ENCODE measurements around the gene TMEM109. TPM values are rescaled to one million over a fixed set of nuclear protein-coding genes. Genes with fewer than 3 reads are reported as not detected.

The TMEM109 gene
- total and polyA plus RNA-seq, 2 experiments from 2014 or later: 17.4 to 17.7 TPM

DNA sequence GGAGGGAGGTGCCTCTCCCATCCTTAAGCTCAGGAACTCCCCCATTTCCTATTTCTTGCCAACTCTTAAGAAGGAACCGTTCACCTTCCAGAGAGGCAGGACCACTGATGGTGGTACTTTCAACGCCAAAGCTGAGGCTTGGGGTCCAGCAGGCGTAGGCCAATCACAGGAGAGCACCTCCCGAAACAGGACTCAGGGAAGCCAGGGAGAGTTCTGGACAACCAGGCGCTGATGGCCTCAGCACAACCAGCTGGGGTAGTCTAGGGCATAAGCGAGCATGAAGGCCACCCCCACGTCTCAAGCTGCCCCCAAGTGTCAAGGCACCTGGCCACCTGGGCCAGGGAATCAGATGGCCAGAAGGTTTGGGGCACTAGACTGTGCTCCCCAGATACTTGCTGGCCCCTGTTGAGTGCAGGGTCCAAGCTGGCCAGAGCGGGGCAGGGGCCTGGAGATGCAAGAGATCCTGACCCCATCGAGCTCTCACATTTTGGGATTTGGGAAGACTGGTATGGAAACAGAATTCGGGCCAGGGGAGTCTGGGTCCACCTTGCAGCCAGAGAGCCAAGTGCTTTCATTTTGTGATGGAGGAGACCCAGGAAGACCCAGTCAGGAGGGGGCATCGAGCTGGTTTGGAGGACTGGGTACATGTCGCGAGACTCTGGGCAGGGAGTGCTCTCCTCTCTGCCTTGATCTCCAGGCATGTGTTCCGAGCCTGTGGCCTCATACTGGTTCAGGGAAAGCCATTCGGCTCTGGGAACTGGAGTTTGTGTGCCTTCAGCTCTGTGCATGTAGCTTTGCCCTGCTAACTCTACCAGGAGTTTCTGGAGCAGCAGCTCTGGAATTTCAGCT is 58.4 kb downstream of the TMEM109 start:
- H3F3A ChIP-seq (replicated peaks; ENCODE audit: low read depth): no peaks in the 10 kb centered on the region
- H3K4me3 ChIP-seq: no peak overlapping the region
- peaks cover 5% of the 10 kb centered on the region; the same call in 1 of the 2 replicates for H3K9me2 ChIP-seq (ENCODE audit: insufficient read depth)
- H3K79me2 ChIP-seq (replicated peaks; ENCODE audit: insufficient read depth): no peaks in the 10 kb centered on the region
- Mint-ChIP-seq H3K27me3 (ENCODE audit: insufficient read depth, low read depth, poor library complexity) (no peaks in the 10 kb centered on the region), H3K9me3 (peaks cover 18% of the 10 kb centered on the region), H3K4me3 (no peak overlapping the region), H3K4me1 (no peaks in the 10 kb centered on the region), H3K27ac (no peak overlapping the region), H3K36me3 (ENCODE audit: low read depth) (peaks cover 4% of the 10 kb centered on the region; the same call in 1 of the 3 replicates)
- TF ChIP-seq EZH2phosphoT487 (IDR thresholded peaks at IDR 0.05; ENCODE audit: unreplicated experiment) (no peak), POLR2AphosphoS5 (IDR thresholded peaks at IDR 0.05; ENCODE audit: low read depth) (no peak), STAT1 (IDR thresholded peaks at IDR 0.05; ENCODE audit: unreplicated experiment) (no peak)
- TF ChIP-seq, protein P1, sequence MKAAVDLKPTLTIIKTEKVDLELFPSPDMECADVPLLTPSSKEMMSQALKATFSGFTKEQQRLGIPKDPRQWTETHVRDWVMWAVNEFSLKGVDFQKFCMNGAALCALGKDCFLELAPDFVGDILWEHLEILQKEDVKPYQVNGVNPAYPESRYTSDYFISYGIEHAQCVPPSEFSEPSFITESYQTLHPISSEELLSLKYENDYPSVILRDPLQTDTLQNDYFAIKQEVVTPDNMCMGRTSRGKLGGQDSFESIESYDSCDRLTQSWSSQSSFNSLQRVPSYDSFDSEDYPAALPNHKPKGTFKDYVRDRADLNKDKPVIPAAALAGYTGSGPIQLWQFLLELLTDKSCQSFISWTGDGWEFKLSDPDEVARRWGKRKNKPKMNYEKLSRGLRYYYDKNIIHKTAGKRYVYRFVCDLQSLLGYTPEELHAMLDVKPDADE (IDR thresholded peaks at IDR 0.05): no peak
- TF ChIP-seq, protein P2, sequence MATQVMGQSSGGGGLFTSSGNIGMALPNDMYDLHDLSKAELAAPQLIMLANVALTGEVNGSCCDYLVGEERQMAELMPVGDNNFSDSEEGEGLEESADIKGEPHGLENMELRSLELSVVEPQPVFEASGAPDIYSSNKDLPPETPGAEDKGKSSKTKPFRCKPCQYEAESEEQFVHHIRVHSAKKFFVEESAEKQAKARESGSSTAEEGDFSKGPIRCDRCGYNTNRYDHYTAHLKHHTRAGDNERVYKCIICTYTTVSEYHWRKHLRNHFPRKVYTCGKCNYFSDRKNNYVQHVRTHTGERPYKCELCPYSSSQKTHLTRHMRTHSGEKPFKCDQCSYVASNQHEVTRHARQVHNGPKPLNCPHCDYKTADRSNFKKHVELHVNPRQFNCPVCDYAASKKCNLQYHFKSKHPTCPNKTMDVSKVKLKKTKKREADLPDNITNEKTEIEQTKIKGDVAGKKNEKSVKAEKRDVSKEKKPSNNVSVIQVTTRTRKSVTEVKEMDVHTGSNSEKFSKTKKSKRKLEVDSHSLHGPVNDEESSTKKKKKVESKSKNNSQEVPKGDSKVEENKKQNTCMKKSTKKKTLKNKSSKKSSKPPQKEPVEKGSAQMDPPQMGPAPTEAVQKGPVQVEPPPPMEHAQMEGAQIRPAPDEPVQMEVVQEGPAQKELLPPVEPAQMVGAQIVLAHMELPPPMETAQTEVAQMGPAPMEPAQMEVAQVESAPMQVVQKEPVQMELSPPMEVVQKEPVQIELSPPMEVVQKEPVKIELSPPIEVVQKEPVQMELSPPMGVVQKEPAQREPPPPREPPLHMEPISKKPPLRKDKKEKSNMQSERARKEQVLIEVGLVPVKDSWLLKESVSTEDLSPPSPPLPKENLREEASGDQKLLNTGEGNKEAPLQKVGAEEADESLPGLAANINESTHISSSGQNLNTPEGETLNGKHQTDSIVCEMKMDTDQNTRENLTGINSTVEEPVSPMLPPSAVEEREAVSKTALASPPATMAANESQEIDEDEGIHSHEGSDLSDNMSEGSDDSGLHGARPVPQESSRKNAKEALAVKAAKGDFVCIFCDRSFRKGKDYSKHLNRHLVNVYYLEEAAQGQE (IDR thresholded peaks at IDR 0.05; ENCODE audit: unreplicated experiment): no peak
- no peaks in the 10 kb centered on the region for H3K36me3 ChIP-seq (ENCODE audit: insufficient read depth)
- H3K4me1 ChIP-seq (ENCODE audit: insufficient read depth): no peaks in the 10 kb centered on the region
- ATAC-seq (no peak), DNase-seq (ENCODE audit: low spot score) (no peak)
- no peak overlapping the region for H2AFZ ChIP-seq
- H4K20me1 ChIP-seq (replicated peaks; ENCODE audit: insufficient read depth): no peaks in the 10 kb centered on the region
- H3K27ac ChIP-seq (ENCODE audit: low read depth): no peak overlapping the region
- H3K27me3 ChIP-seq (ENCODE audit: insufficient read depth): no peaks in the 10 kb centered on the region
- no peak overlapping the region for H3K4me2 ChIP-seq

Other genes starting within 250 kb of the TMEM109 start
- gene MS4A8, start 214.5 kb upstream of the TMEM109 start, total RNA-seq (2014; rRNA removed; shearing (Covaris generic)): not detected in 2 replicates
- gene MS4A8, start 214.5 kb upstream of the TMEM109 start, polyA plus RNA-seq (2016; fragmentation: Nextera tagmentation; extraction: Ambion mirVana): not detected in 2 replicates
- not detected in 2 replicates for gene MS4A18, start 189.4 kb upstream of the TMEM109 start, total RNA-seq (2014; rRNA removed; shearing (Covaris generic))
- not detected in 2 replicates for gene MS4A18, start 189.4 kb upstream of the TMEM109 start, polyA plus RNA-seq (2016; fragmentation: Nextera tagmentation; extraction: Ambion mirVana)
- gene MS4A15, start 157.3 kb upstream of the TMEM109 start, total RNA-seq (2014; rRNA removed; shearing (Covaris generic)): not detected in 2 replicates
- 0.14 and 0.44 TPM in 2 replicates for gene MS4A15, start 157.3 kb upstream of the TMEM109 start, polyA plus RNA-seq (2016; fragmentation: Nextera tagmentation; extraction: Ambion mirVana)
- not detected in 2 replicates for gene MS4A10, start 128.8 kb upstream of the TMEM109 start, total RNA-seq (2014; rRNA removed; shearing (Covaris generic))
- gene MS4A10, start 128.8 kb upstream of the TMEM109 start, polyA plus RNA-seq (2016; fragmentation: Nextera tagmentation; extraction: Ambion mirVana): not detected in 2 replicates
- gene CCDC86, start 72.0 kb upstream of the TMEM109 start, total RNA-seq (2014; rRNA removed; shearing (Covaris generic)): 81.8 and 98.5 TPM in 2 replicates
- gene CCDC86, start 72.0 kb upstream of the TMEM109 start, polyA plus RNA-seq (2016; fragmentation: Nextera tagmentation; extraction: Ambion mirVana): 67.0 and 67.3 TPM in 2 replicates
- gene PTGDR2, start 58.2 kb upstream of the TMEM109 start, total RNA-seq (2014; rRNA removed; shearing (Covaris generic)): 0.24 and 0.35 TPM in 2 replicates
- 0.57 and 0.73 TPM in 2 replicates for gene PTGDR2, start 58.2 kb upstream of the TMEM109 start, polyA plus RNA-seq (2016; fragmentation: Nextera tagmentation; extraction: Ambion mirVana)
- gene ZP1, start 46.6 kb upstream of the TMEM109 start, total RNA-seq (2014; rRNA removed; shearing (Covaris generic)): not detected in 2 replicates
- gene ZP1, start 46.6 kb upstream of the TMEM109 start, polyA plus RNA-seq (2016; fragmentation: Nextera tagmentation; extraction: Ambion mirVana): not detected in 2 replicates
- gene PRPF19, start 7.6 kb upstream of the TMEM109 start, total RNA-seq (2014; rRNA removed; shearing (Covaris generic)): 134 and 161 TPM in 2 replicates
- gene PRPF19, start 7.6 kb upstream of the TMEM109 start, polyA plus RNA-seq (2016; fragmentation: Nextera tagmentation; extraction: Ambion mirVana): 153 and 186 TPM in 2 replicates
- gene TMEM132A, start 10.3 kb downstream of the TMEM109 start, total RNA-seq (2014; rRNA removed; shearing (Covaris generic)): 51.9 and 96.6 TPM in 2 replicates
- 36.2 and 38.5 TPM in 2 replicates for gene TMEM132A, start 10.3 kb downstream of the TMEM109 start, polyA plus RNA-seq (2016; fragmentation: Nextera tagmentation; extraction: Ambion mirVana)
- gene SLC15A3, start 38.0 kb downstream of the TMEM109 start, total RNA-seq (2014; rRNA removed; shearing (Covaris generic)): 15.8 and 18.9 TPM in 2 replicates
- gene SLC15A3, start 38.0 kb downstream of the TMEM109 start, polyA plus RNA-seq (2016; fragmentation: Nextera tagmentation; extraction: Ambion mirVana): 14.2 and 16.7 TPM in 2 replicates
- 0.49 and 1.9 TPM in 2 replicates for gene CD6, start 57.5 kb downstream of the TMEM109 start, total RNA-seq (2014; rRNA removed; shearing (Covaris generic))
- not detected in 2 replicates for gene CD6, start 57.5 kb downstream of the TMEM109 start, polyA plus RNA-seq (2016; fragmentation: Nextera tagmentation; extraction: Ambion mirVana)
- gene CD5, start 188.3 kb downstream of the TMEM109 start, total RNA-seq (2014; rRNA removed; shearing (Covaris generic)): not detected in 2 replicates
- not detected in 2 replicates for gene CD5, start 188.3 kb downstream of the TMEM109 start, polyA plus RNA-seq (2016; fragmentation: Nextera tagmentation; extraction: Ambion mirVana)
- 14.4 and 19.4 TPM in 2 replicates for gene VPS37C, start 247.3 kb downstream of the TMEM109 start, total RNA-seq (2014; rRNA removed; shearing (Covaris generic))
- 8.7 and 8.8 TPM in 2 replicates for gene VPS37C, start 247.3 kb downstream of the TMEM109 start, polyA plus RNA-seq (2016; fragmentation: Nextera tagmentation; extraction: Ambion mirVana)

Measured in GM23338 (cell line).